H9 (cell line): ENCODE data around the gene ANKRD23. TPM values are rescaled to one million over a fixed set of nuclear protein-coding genes. Genes with fewer than 3 reads are reported as not detected.

ENCODE experiments used
- DNase-seq: peaks from one replicate; pipeline ENCODE4 v3.0.0-alpha.2; 2017
- H2AFZ ChIP-seq: one replicate; pipeline ENCODE4 v1.6.1; 2013; ENCODE audit warnings: mild to moderate bottlenecking, low read length, control low read depth, moderate library complexity
- H2AK5ac ChIP-seq: 2 replicates; pipeline ENCODE4 v1.6.1; 2013; ENCODE audit warnings: low read length, control low read depth, mixed read lengths; ENCODE audit not compliant: insufficient read length
- H2BK120ac ChIP-seq: one replicate; pipeline ENCODE4 v1.6.1; 2013; ENCODE audit warnings: low read depth, mild to moderate bottlenecking, low read length, control low read depth, inconsistent platforms; ENCODE audit not compliant: poor library complexity, severe bottlenecking
- H2BK12ac ChIP-seq: 2 replicates; pipeline ENCODE4 v1.6.1; 2013; ENCODE audit warnings: low read length, control low read depth, mixed read lengths, low read depth; ENCODE audit not compliant: insufficient read length
- H2BK15ac ChIP-seq: 2 replicates; pipeline ENCODE4 v1.6.1; 2013; ENCODE audit warnings: low read depth, low read length, control low read depth
- H2BK20ac ChIP-seq: one replicate; pipeline ENCODE4 v1.6.1; 2013; ENCODE audit warnings: low read depth, mild to moderate bottlenecking, low read length, control low read depth, inconsistent platforms; ENCODE audit not compliant: poor library complexity, severe bottlenecking
- H2BK5ac ChIP-seq: 2 replicates; pipeline ENCODE4 v1.6.1; 2013; ENCODE audit warnings: low read length, control low read depth, mixed read lengths; ENCODE audit not compliant: insufficient read length
- H3K14ac ChIP-seq: 2 replicates; pipeline ENCODE4 v1.6.1; 2013; ENCODE audit warnings: low read length, control low read depth; ENCODE audit not compliant: insufficient read depth
- H3K18ac ChIP-seq: 2 replicates; pipeline ENCODE4 v1.6.1; 2013; ENCODE audit warnings: low read depth, mild to moderate bottlenecking, mixed read lengths, low read length, control low read depth; ENCODE audit not compliant: insufficient read length
- H3K23ac ChIP-seq: 2 replicates; pipeline ENCODE4 v1.6.1; 2013; ENCODE audit warnings: low read length, control low read depth, mixed read lengths, low read depth; ENCODE audit not compliant: insufficient read length
- H3K23me2 ChIP-seq: 2 replicates; pipeline ENCODE4 v1.6.1; 2013; ENCODE audit warnings: low read depth, mild to moderate bottlenecking, mixed read lengths, low read length, control low read depth; ENCODE audit not compliant: insufficient read length, poor library complexity, severe bottlenecking
- H3K27ac ChIP-seq: 2 replicates; pipeline ENCODE4 v1.5.1; 2013; ENCODE audit warnings: low read length, control low read depth, mixed read lengths, low read depth; ENCODE audit not compliant: insufficient read length
- H3K27me3 ChIP-seq: 2 replicates; pipeline ENCODE4 v1.6.1; 2013; ENCODE audit warnings: low read length, control low read depth, inconsistent platforms; ENCODE audit not compliant: insufficient read depth
- H3K4ac ChIP-seq: 2 replicates; pipeline ENCODE4 v1.6.1; 2013; ENCODE audit warnings: low read depth, mild to moderate bottlenecking, control low read depth, inconsistent platforms, low read length, moderate library complexity
- H3K4me1 ChIP-seq: 2 replicates; pipeline ENCODE4 v1.6.1; 2013; ENCODE audit warnings: low read length, control low read depth, inconsistent platforms; ENCODE audit not compliant: insufficient read depth
- H3K4me2 ChIP-seq: 2 replicates; pipeline ENCODE4 v1.6.1; 2013; ENCODE audit warnings: low read length, control low read depth, mixed read lengths; ENCODE audit not compliant: insufficient read length, insufficient read depth
- H3K56ac ChIP-seq: 2 replicates; pipeline ENCODE4 v1.6.1; 2013; ENCODE audit warnings: low read depth, mild to moderate bottlenecking, mixed read lengths, low read length, control low read depth; ENCODE audit not compliant: insufficient read length
- H3K79me1 ChIP-seq: 2 replicates; pipeline ENCODE4 v1.6.1; 2013; ENCODE audit warnings: low read depth, mild to moderate bottlenecking, moderate library complexity, low read length, control low read depth, inconsistent platforms; ENCODE audit not compliant: insufficient read depth, poor library complexity, severe bottlenecking
- H3K79me2 ChIP-seq: 2 replicates; pipeline ENCODE4 v1.6.1; 2013; ENCODE audit warnings: low read length, control low read depth, inconsistent platforms; ENCODE audit not compliant: insufficient read depth
- H3K9ac ChIP-seq: 2 replicates; pipeline ENCODE4 v1.6.1; 2013; ENCODE audit warnings: low read length, control low read depth, mixed read lengths; ENCODE audit not compliant: insufficient read length; ENCODE audit errors: extremely low read depth
- H3K9me3 ChIP-seq: one replicate; pipeline ENCODE4 v1.6.1; 2013; ENCODE audit warnings: low read depth, low read length, inconsistent platforms; ENCODE audit not compliant: control insufficient read depth
- H3T11ph ChIP-seq: one replicate; pipeline ENCODE4 v1.6.1; 2013; ENCODE audit warnings: mild to moderate bottlenecking, low read length, control low read depth, inconsistent platforms
- H4K20me1 ChIP-seq: one replicate; pipeline ENCODE4 v1.6.1; 2013; ENCODE audit not compliant: control insufficient read depth, insufficient read length, insufficient read depth
- H4K5ac ChIP-seq: 2 replicates; pipeline ENCODE4 v1.6.1; 2013; ENCODE audit warnings: low read depth, mild to moderate bottlenecking, mixed read lengths, low read length, control low read depth; ENCODE audit not compliant: insufficient read length
- H4K8ac ChIP-seq: replicated peaks from 2 replicates; pipeline ENCODE4 v1.6.1; 2013; ENCODE audit warnings: low read length, control low read depth, mixed read lengths, low read depth; ENCODE audit not compliant: insufficient read length
- H4K91ac ChIP-seq: 2 replicates; pipeline ENCODE4 v1.6.1; 2013; ENCODE audit warnings: low read depth, mild to moderate bottlenecking, moderate library complexity, mixed read lengths, low read length, control low read depth; ENCODE audit not compliant: insufficient read length
- H3K27ac Mint-ChIP-seq, 3 experiments: 2 replicates in 2 of 3; 3 replicates in 1 of 3; pipeline ENCODE4 v1.8.0; 2020 to 2021; ENCODE audit warnings: mixed read lengths in 3 of 3, mild to moderate bottlenecking in 1 of 3, moderate library complexity in 1 of 3
- H3K27me3 Mint-ChIP-seq: 2 replicates; pipeline ENCODE4 v1.8.0; 2021; ENCODE audit warnings: low read depth, mild to moderate bottlenecking, moderate library complexity, mixed read lengths
- H3K36me3 Mint-ChIP-seq, 3 experiments: 2 replicates in 2 of 3; 3 replicates in 1 of 3; pipeline ENCODE4 v1.8.0; 2020 to 2021; ENCODE audit warnings: low read depth in 3 of 3, mixed read lengths in 3 of 3; ENCODE audit not compliant: insufficient read depth in 1 of 3
- H3K4me1 Mint-ChIP-seq, 2 experiments: 2 replicates each; pipeline ENCODE4 v1.8.0; 2020; ENCODE audit warnings: mixed read lengths in 2 of 2
- H3K4me3 Mint-ChIP-seq, 2 experiments: 2 replicates in 1 of 2; 3 replicates in 1 of 2; pipeline ENCODE4 v1.8.0; 2020 to 2021; ENCODE audit warnings: mild to moderate bottlenecking in 2 of 2, mixed read lengths in 2 of 2, moderate library complexity in 1 of 2
- H3K9me3 Mint-ChIP-seq, 2 experiments: 2 replicates in 1 of 2; 3 replicates in 1 of 2; pipeline ENCODE4 v1.8.0; 2020; ENCODE audit warnings: mild to moderate bottlenecking in 2 of 2, mixed read lengths in 2 of 2, moderate library complexity in 1 of 2
- total RNA-seq: library from RNA; stranded (reverse); gene quantifications from 2 replicates; pipeline ENCODE4 v1.2.1, GENCODE V29; 2021
- TF ChIP-seq, protein P1 (sequence below): fragments of 200-600 bp; sonication (generic); conservative IDR thresholded peaks from 3 replicates; pipeline ENCODE4 v1.8.0; 2021; ENCODE audit warnings: antibody characterized with exemption, mild to moderate bottlenecking

Gene ANKRD23
- total RNA-seq, 1 experiment from 2014 or later = 2.4 TPM

DNA sequence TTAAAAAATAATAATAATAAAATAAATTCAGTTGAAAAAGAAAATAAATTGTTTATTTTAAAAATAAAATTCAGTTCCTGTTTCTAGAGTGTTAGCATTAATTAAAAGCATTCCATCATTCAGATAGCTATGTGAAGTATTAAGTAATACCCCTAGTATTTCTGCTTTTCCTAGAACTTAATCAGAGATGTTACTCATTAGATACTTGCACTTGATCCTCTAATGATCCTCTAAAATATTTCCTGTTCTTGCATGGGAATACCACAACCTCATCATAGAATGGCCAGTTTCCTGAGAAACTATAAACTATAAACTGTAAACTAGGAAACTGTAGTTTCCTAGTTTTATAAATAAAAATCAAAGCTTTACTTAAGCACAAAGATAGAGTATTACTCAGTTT, 38.8 kb downstream of the ANKRD23 start:
- Mint-ChIP-seq H3K4me1 (no peaks in the 10 kb centered on the region), H3K9me3 (peaks cover 0 to 4% of the 10 kb centered on the region in 2 experiments; a peak in 1 of 5 replicates), H3K27me3 (no peaks in the 10 kb centered on the region), H3K36me3 (peaks cover 8 to 11% (median 9%) of the 10 kb centered on the region in 3 experiments), H3K4me3 (no peak overlapping the region), H3K27ac (no peak overlapping the region)
- Histone ChIP-seq H3K23me2 (no peaks in the 10 kb centered on the region), H4K20me1 (no peaks in the 10 kb centered on the region), H3K79me1 (no peaks in the 10 kb centered on the region), H2BK120ac (no peak overlapping the region), H2BK20ac (no peak overlapping the region), H3K9ac (no peak overlapping the region), H3K4me2 (no peak overlapping the region), H2AFZ (no peak overlapping the region), H2AK5ac (no peak overlapping the region), H3K9me3 (no peaks in the 10 kb centered on the region), H3T11ph (no peak overlapping the region), H3K27ac (no peak overlapping the region), H3K79me2 (no peaks in the 10 kb centered on the region), H3K14ac (no peak overlapping the region), H4K5ac (no peak overlapping the region), H2BK5ac (no peak overlapping the region), H4K91ac (no peak overlapping the region), H3K18ac (no peak overlapping the region), H3K4me1 (no peaks in the 10 kb centered on the region), H3K27me3 (no peaks in the 10 kb centered on the region), H3K56ac (no peak overlapping the region), H3K23ac (no peak overlapping the region), H2BK12ac (no peak overlapping the region), H3K4ac (no peak overlapping the region), H2BK15ac (no peak overlapping the region), H4K8ac (no peak overlapping the region)
- no peak for DNase-seq
- TF ChIP-seq, protein P1, sequence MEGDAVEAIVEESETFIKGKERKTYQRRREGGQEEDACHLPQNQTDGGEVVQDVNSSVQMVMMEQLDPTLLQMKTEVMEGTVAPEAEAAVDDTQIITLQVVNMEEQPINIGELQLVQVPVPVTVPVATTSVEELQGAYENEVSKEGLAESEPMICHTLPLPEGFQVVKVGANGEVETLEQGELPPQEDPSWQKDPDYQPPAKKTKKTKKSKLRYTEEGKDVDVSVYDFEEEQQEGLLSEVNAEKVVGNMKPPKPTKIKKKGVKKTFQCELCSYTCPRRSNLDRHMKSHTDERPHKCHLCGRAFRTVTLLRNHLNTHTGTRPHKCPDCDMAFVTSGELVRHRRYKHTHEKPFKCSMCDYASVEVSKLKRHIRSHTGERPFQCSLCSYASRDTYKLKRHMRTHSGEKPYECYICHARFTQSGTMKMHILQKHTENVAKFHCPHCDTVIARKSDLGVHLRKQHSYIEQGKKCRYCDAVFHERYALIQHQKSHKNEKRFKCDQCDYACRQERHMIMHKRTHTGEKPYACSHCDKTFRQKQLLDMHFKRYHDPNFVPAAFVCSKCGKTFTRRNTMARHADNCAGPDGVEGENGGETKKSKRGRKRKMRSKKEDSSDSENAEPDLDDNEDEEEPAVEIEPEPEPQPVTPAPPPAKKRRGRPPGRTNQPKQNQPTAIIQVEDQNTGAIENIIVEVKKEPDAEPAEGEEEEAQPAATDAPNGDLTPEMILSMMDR = no peak
